ENCODE measurements around the gene VSIR.

GRCh38 chr10:71796749-71797405 lies 23.6 kb upstream of the VSIR start:
- no peak for TF ChIP-seq POLR2A (IDR thresholded peaks at IDR 0.05; ENCODE audit: low read depth)
- TF ChIP-seq EP300 (IDR thresholded peaks at IDR 0.05) = no peak
- TF ChIP-seq CTCF (IDR thresholded peaks at IDR 0.05) = no peak
- no peak for TF ChIP-seq POLR2AphosphoS5 (IDR thresholded peaks at IDR 0.05)
